Testis (tissue), 3 donors: ENCODE measurements around the gene ANTXR2. TPM values are rescaled to one million over a fixed set of nuclear protein-coding genes. Genes with fewer than 3 reads are reported as not detected.

Experiments
- DNase-seq: peaks from one replicate; pipeline ENCODE4 v3.0.0-alpha.2; 2019
- H3K27ac ChIP-seq, 2 donors: fragments of 200-600 bp; sonication (generic); one replicate each; pipeline ENCODE4 v1.5.1; 2019
- H3K27me3 ChIP-seq: fragments of 200-600 bp; sonication (generic); one replicate; pipeline ENCODE4 v1.5.1; 2019
- H3K36me3 ChIP-seq: fragments of 200-600 bp; sonication (generic); one replicate; pipeline ENCODE4 v1.5.1; 2017; ENCODE audit warnings: low read depth; ENCODE audit errors: missing control alignments
- H3K4me1 ChIP-seq: fragments of 200-600 bp; sonication (generic); one replicate; pipeline ENCODE4 v1.5.1; 2019
- H3K4me3 ChIP-seq, 2 donors: fragments of 200-600 bp; sonication (generic); one replicate each; pipeline ENCODE4 v1.5.1; 2017 to 2019
- H3K9me3 ChIP-seq: fragments of 200-600 bp; sonication (generic); one replicate; pipeline ENCODE4 v1.5.1; 2017
- CTCF ChIP-seq, 3 experiments: fragments of 450-650 bp in 2 of 3; fragments of 200-600 bp in 1 of 3; sonication (generic) in 1 of 3; IDR thresholded peaks; one replicate each; pipeline ENCODE4 v1.5.1; 2016 to 2019; ENCODE audit warnings: antibody characterized with exemption in 3 of 3, mild to moderate bottlenecking in 2 of 3, moderate library complexity in 1 of 3
- POLR2A ChIP-seq: fragments of 450-650 bp; IDR thresholded peaks from one replicate; pipeline ENCODE4 v1.6.1; 2017; ENCODE audit warnings: antibody characterized with exemption, mild to moderate bottlenecking, moderate library complexity
- WGBS, 2 donors: methylation state at CpG; one replicate each; pipeline ENCODE4 v1.1.5; 2018; 5-methylcytosine and 5-hydroxymethylcytosine counted together
- intact Hi-C: fragments of 100-400 bp; cut with DNase I; formaldehyde crosslinking; loops from one replicate; pipeline ENCODE4 v1.15.1; 2023; ENCODE audit warnings: low total_unique reads
- polyA plus RNA-seq: library from polyadenylated mRNA; stranded (reverse); fragments of 350-450 nt; fragmentation: Illumina TruSeq; extraction: RNeasy Lipid Tissue Mini Kit (QIAGEN cat#74804); gene quantifications from one replicate; pipeline ENCODE4 v1.2.3, GENCODE V29; 2014; ENCODE audit warnings: low read depth, low replicate concordance; ENCODE audit not compliant: insufficient read depth
- total RNA-seq, 2 donors: library from RNA; depleted of rRNA; stranded (reverse); fragments of >200 nt; gene quantifications; one replicate each; pipeline ENCODE4 v1.2.3, GENCODE V29; 2016

Gene ANTXR2
- total and polyA plus RNA-seq, 3 donors from 2014 or later = 23.8 to 30.8 (median 30.4) TPM

DNA sequence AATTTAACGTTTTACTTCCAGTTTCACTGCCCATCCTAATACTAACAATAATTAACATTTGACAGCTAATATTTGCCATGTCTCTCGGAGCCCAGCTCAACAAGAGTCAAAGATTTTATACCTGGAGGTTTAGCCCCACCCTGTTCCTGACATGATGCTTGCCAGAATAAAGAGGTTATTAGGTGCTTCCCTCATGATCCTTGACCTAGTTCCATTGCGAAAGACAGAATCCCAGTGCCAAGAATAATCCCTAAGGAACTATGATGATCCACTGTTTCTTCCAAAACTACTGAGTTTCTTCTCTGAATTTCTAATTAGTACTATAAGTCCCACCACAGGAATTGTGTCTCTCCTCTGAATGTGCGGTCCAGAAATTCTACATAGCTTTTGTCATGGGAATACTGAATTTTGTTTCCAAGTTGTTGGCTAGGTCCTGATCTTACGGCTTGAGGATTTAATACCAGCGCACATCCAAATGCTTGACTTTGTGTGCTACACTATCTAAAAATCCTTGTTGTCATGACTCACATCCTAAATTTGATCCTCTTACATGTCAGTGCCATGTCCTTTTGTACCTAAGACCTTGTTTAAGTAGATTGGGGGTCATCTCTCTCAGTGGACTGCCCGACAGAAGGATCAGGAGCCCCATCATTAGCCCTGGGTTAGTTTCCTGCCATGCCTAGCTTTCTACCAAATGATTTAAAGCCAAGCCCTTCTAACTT lies 23.1 kb downstream of the ANTXR2 start:
- Histone ChIP-seq H3K4me1 (no peaks in the 10 kb centered on the region), H3K36me3 (no peaks in the 10 kb centered on the region), H3K4me3 (no peak overlapping the region), H3K27ac (peak overlapping the region in 1 of 2 donors; percentile 38), H3K9me3 (no peaks in the 10 kb centered on the region), H3K27me3 (no peaks in the 10 kb centered on the region)
- WGBS, 2 donors = 62 to 68% methylated on average over 7 of the region's 7 CpGs
- DNase-seq = no peak
- intact Hi-C loops = no loop called here
- no peak for TF ChIP-seq POLR2A
- TF ChIP-seq CTCF (IDR thresholded peaks at IDR 0.05) = no peak

DNA sequence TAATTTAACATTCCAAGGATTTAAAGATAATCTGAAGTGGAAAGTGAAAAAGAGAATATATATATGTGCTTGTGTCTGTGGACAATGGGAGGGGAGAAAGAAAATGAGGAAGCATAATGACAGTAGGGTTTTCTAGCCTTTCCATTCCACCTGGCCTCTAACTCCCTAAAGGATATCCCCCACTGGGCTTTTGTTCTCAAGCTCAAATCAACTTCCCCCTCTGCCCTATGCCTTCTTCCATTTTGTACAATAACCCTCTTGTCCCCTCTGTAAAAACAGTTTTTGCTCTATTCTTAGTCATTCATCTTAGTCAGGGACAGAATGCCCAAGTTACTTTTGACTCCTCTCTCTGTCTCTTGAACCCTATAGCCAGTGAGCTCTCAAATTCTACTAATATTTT lies 23.6 kb downstream of the ANTXR2 start:
- peak overlapping the region in 1 of 2 donors; percentile 38 for H3K27ac ChIP-seq
- TF ChIP-seq CTCF (IDR thresholded peaks at IDR 0.05) (no peak), POLR2A (no peak)
- intact Hi-C loops = no loop called here
- no peaks in the 10 kb centered on the region for H3K9me3 ChIP-seq
- no peak overlapping the region for H3K4me3 ChIP-seq
- DNase-seq = no peak
- H3K27me3 ChIP-seq = no peaks in the 10 kb centered on the region
- no peaks in the 10 kb centered on the region for H3K4me1 ChIP-seq
- no peaks in the 10 kb centered on the region for H3K36me3 ChIP-seq

DNA sequence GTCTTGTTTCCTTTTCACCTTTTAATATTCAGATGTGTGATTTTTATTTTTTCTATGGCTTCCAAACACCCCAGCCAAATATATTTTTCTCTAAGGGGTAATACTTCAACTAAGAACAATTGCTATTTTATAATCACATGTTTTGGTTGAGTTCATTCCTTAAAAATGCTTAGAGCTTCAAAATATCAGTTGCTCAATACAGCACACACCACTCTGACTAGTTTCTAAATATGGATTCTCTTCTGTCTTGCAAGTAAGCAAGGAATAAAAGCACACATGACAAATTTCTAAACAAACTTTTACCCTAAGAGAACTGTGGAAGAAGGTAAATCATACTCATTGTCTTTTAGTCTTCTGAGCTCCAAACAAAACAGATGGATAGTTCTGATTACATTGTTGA lies 27.2 kb downstream of the ANTXR2 start:
- Histone ChIP-seq H3K36me3 (no peaks in the 10 kb centered on the region), H3K4me1 (peaks cover 18% of the 10 kb centered on the region), H3K27ac (no peak overlapping the region), H3K4me3 (no peak overlapping the region), H3K27me3 (no peaks in the 10 kb centered on the region), H3K9me3 (no peaks in the 10 kb centered on the region)
- intact Hi-C loops = no loop called here
- no peak for TF ChIP-seq CTCF (IDR thresholded peaks at IDR 0.05)
- no peak for DNase-seq

DNA sequence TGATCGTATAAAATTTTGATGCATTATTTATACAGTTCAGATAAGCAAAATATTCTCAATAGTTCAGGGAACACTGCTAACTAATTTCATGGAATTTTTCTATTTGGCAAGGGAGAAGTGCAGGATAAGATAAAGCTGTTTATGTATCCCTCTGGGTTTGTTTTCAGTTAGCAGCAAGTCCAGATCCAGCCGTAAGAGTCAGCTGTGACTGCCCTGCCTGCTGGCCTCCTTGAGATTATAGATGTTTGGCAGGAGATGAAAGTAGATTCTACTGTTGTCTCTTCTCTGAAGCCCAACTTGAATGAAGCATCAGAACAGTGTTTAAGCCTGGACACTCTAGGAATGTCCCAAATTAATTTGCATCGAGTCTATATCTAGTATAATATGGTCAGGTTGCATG lies 29.5 kb downstream of the ANTXR2 start:
- WGBS, 2 donors = 25 to 46% methylated on average over 3 of the region's 3 CpGs
- no peak for TF ChIP-seq POLR2A
- no peak for TF ChIP-seq CTCF (IDR thresholded peaks at IDR 0.05)
- H3K4me3 ChIP-seq = no peak overlapping the region
- no peaks in the 10 kb centered on the region for H3K36me3 ChIP-seq
- peak; percentile 59 for DNase-seq
- peak overlapping the region; percentile 32 to 63 for H3K27ac ChIP-seq
- intact Hi-C loops = no loop called here
- no peaks in the 10 kb centered on the region for H3K27me3 ChIP-seq
- no peaks in the 10 kb centered on the region for H3K9me3 ChIP-seq
- peaks cover 18% of the 10 kb centered on the region for H3K4me1 ChIP-seq

DNA sequence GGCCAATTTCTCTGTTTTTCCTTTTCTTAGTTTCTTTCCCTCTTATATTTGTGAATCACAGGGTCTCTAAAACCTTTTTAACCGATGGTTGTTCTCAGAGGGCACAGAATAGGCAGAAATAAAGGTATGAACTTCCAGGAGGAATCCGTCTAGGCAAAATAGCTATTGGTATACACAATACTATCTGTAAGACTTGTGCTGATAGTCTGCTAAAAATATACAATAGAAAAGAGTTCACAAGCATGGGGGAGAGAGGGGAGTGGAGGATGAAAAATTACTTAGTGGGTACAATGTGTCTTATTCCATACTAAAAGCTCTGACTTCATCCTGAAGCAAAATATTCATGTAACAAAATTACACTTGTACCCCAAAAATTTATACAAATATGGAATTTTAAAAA lies 30.2 kb downstream of the ANTXR2 start:
- H3K4me1 ChIP-seq = peaks cover 18% of the 10 kb centered on the region
- intact Hi-C loops = no loop called here
- TF ChIP-seq POLR2A (no peak), CTCF (IDR thresholded peaks at IDR 0.05) (no peak)
- 74 to 76% methylated on average over 2 of the region's 2 CpGs for WGBS, 2 donors
- H3K27ac ChIP-seq = peak overlapping the region; percentile 33 to 63
- no peaks in the 10 kb centered on the region for H3K27me3 ChIP-seq
- H3K36me3 ChIP-seq = no peaks in the 10 kb centered on the region
- H3K4me3 ChIP-seq = no peak overlapping the region
- no peaks in the 10 kb centered on the region for H3K9me3 ChIP-seq
- no peak for DNase-seq
